Hippocampal formation (tissue), 2 donors: ENCODE measurements around the gene CAND2.
A peak's percentile ranks its signal among the peaks of the same experiment; 100 is the strongest.
"Not testable (repeated sequence)": the region's sequence is repeated elsewhere in the genome, so short reads cannot be mapped to it uniquely, and the experiment has no call there.

Experiments used
- DNase-seq, 2 donors: peaks; one replicate each; lab custom pipeline; 2025; lab: John Stamatoyannopoulos, UW

CAND2 gene

GRCh38 chr3:12771236-12771635, 25.2 kb upstream of the CAND2 start:
- no peak for DNase-seq

GRCh38 chr3:12772462-12772861, 24.0 kb upstream of the CAND2 start:
- no peak for DNase-seq

- no peak for DNase-seq
These were observed 23.3 kb upstream of the CAND2 start for GRCh38 chr3:12773030-12773709.

GRCh38 chr3:12773710-12774086, 22.8 kb upstream of the CAND2 start:
- no peak for DNase-seq

GRCh38 chr3:12774619-12775018, 21.9 kb upstream of the CAND2 start:
- DNase-seq: no peak

GRCh38 chr3:12775226-12775625, 21.3 kb upstream of the CAND2 start:
- no peak for DNase-seq

GRCh38 chr3:12775970-12776369, 20.5 kb upstream of the CAND2 start:
- not testable (repeated sequence) for DNase-seq

- DNase-seq: no peak
These were observed 19.3 kb upstream of the CAND2 start for GRCh38 chr3:12777171-12777570.

GRCh38 chr3:12780751-12781150, 15.7 kb upstream of the CAND2 start:
- no peak for DNase-seq

GRCh38 chr3:12782172-12782815, 14.2 kb upstream of the CAND2 start:
- no peak for DNase-seq

GRCh38 chr3:12785096-12785495, 11.4 kb upstream of the CAND2 start:
- DNase-seq: no peak

GRCh38 chr3:12787346-12787745, 9.1 kb upstream of the CAND2 start:
- peak in 1 of 2 donors; percentile 39 for DNase-seq

- not testable (repeated sequence) for DNase-seq
These were observed 8.4 kb upstream of the CAND2 start for GRCh38 chr3:12787967-12788690.

GRCh38 chr3:12791430-12791829, 5.0 kb upstream of the CAND2 start:
- no peak for DNase-seq

GRCh38 chr3:12793701-12794100, 2.8 kb upstream of the CAND2 start:
- no peak for DNase-seq

GRCh38 chr3:12797124-12797891, 828 bp downstream of the CAND2 start:
- DNase-seq: no peak

- no peak for DNase-seq
These were observed 1.5 kb downstream of the CAND2 start for GRCh38 chr3:12797892-12798558.

GRCh38 chr3:12798559-12799179, 2.2 kb downstream of the CAND2 start:
- DNase-seq: no peak

GRCh38 chr3:12799525-12800440, 3.3 kb downstream of the CAND2 start:
- no peak for DNase-seq

- DNase-seq: no peak
These were observed 6.9 kb downstream of the CAND2 start for GRCh38 chr3:12803371-12803770.
